Right atrium auricular region (tissue), 2 donors: ENCODE measurements around the gene ACTR5. TPM values are rescaled to one million over a fixed set of nuclear protein-coding genes. Genes with fewer than 3 reads are reported as not detected.

Experiments
- DNase-seq: peaks from one replicate; pipeline ENCODE4 v3.0.0-alpha.2; 2019; ENCODE audit warnings: low spot score
- H3K27ac ChIP-seq, 2 donors: fragments of 200-600 bp; sonication (generic); 1 replicate in 1 of 2; 2 replicates in 1 of 2; pipeline ENCODE4 v1.5.1; 2016 to 2019
- H3K27me3 ChIP-seq, 2 donors: fragments of 200-600 bp; sonication (generic); one replicate each; pipeline versions ENCODE4 v1.5.1 to v1.6.0; 2017 to 2019
- H3K36me3 ChIP-seq: fragments of 200-600 bp; sonication (generic); one replicate; pipeline ENCODE4 v1.5.1; 2016
- H3K4me1 ChIP-seq, 2 donors: fragments of 200-600 bp; sonication (generic); one replicate each; pipeline versions ENCODE4 v1.5.1 to v1.6.0; 2017 to 2019
- H3K4me3 ChIP-seq, 2 donors: fragments of 200-600 bp; sonication (generic); 1 replicate in 1 of 2; 2 replicates in 1 of 2; pipeline ENCODE4 v1.5.1; 2017 to 2019; ENCODE audit warnings: mild to moderate bottlenecking in 1 of 2, moderate library complexity in 1 of 2
- H3K9me3 ChIP-seq, 2 donors: fragments of 200-600 bp; sonication (generic); one replicate each; pipeline ENCODE4 v1.5.1; 2019
- CTCF ChIP-seq, 2 donors: fragments of 200-600 bp; sonication (generic); IDR thresholded peaks; one replicate each; pipeline ENCODE4 v1.5.1; 2019; ENCODE audit warnings: antibody characterized with exemption in 2 of 2
- total RNA-seq, 2 donors: library from RNA; depleted of rRNA; stranded (reverse); fragments of >200 nt; gene quantifications; one replicate each; pipeline ENCODE4 v1.1.0, GENCODE V29; 2016

The ACTR5 gene
- total RNA-seq, 2 donors from 2014 or later: 2.8 to 5.6 TPM

GRCh38 chr20:38730167-38730988 is 17.9 kb upstream of the ACTR5 start:
- no peak for DNase-seq
- no peak overlapping the region for H3K27ac ChIP-seq
- peak overlapping the region in 1 of 2 donors; percentile 38 for H3K4me3 ChIP-seq
- no peaks in the 10 kb centered on the region for H3K36me3 ChIP-seq
- TF ChIP-seq CTCF (IDR thresholded peaks at IDR 0.05): no peak
- H3K27me3 ChIP-seq: peaks cover 46 to 62% of the 10 kb centered on the region in 2 donors
- H3K9me3 ChIP-seq: no peaks in the 10 kb centered on the region
- peaks cover 0 to 50% of the 10 kb centered on the region in 2 donors for H3K4me1 ChIP-seq

GRCh38 chr20:38730989-38731737 is 17.1 kb upstream of the ACTR5 start:
- Histone ChIP-seq H3K36me3 (no peaks in the 10 kb centered on the region), H3K27me3 (peaks cover 39 to 55% of the 10 kb centered on the region in 2 donors), H3K4me3 (peak overlapping the region in 1 of 2 donors; percentile 38), H3K9me3 (no peaks in the 10 kb centered on the region), H3K27ac (no peak overlapping the region), H3K4me1 (peaks cover 0 to 45% of the 10 kb centered on the region in 2 donors)
- TF ChIP-seq CTCF (IDR thresholded peaks at IDR 0.05): peak; percentile 99
- no peak for DNase-seq

- H3K4me3 ChIP-seq: no peak overlapping the region
- DNase-seq: no peak
- H3K27me3 ChIP-seq: peaks cover 33 to 49% of the 10 kb centered on the region in 2 donors
- no peaks in the 10 kb centered on the region for H3K9me3 ChIP-seq
- no peaks in the 10 kb centered on the region for H3K36me3 ChIP-seq
- TF ChIP-seq CTCF (IDR thresholded peaks at IDR 0.05): no peak
- H3K4me1 ChIP-seq: peaks cover 0 to 40% of the 10 kb centered on the region in 2 donors
- no peak overlapping the region for H3K27ac ChIP-seq
Observed at GRCh38 chr20:38731738-38732113, 16.5 kb upstream of the ACTR5 start.

- no peaks in the 10 kb centered on the region for H3K36me3 ChIP-seq
- no peak for DNase-seq
- peaks cover 0 to 29% of the 10 kb centered on the region in 2 donors for H3K4me1 ChIP-seq
- H3K27me3 ChIP-seq: peaks cover 22 to 36% of the 10 kb centered on the region in 2 donors
- H3K4me3 ChIP-seq: no peak overlapping the region
- TF ChIP-seq CTCF (IDR thresholded peaks at IDR 0.05): no peak
- no peak overlapping the region for H3K27ac ChIP-seq
- H3K9me3 ChIP-seq: no peaks in the 10 kb centered on the region
Observed at GRCh38 chr20:38732981-38733380, 15.3 kb upstream of the ACTR5 start.

GRCh38 chr20:38735172-38735571 is 13.1 kb upstream of the ACTR5 start:
- DNase-seq: no peak
- Histone ChIP-seq H3K9me3 (no peaks in the 10 kb centered on the region), H3K27me3 (peaks cover 4 to 16% of the 10 kb centered on the region in 2 donors), H3K27ac (no peak overlapping the region), H3K4me3 (no peak overlapping the region), H3K4me1 (peaks cover 0 to 11% of the 10 kb centered on the region in 2 donors), H3K36me3 (no peaks in the 10 kb centered on the region)
- no peak for TF ChIP-seq CTCF (IDR thresholded peaks at IDR 0.05)
